CD4-positive, alpha-beta T cell treated with Interleukin-17A for 4 hours (primary cell): Measurements from ENCODE around the gene MED13L.

ENCODE experiments used
- DNase-seq: peaks from one replicate; pipeline ENCODE4 v3.0.0-alpha.2; 2020; ENCODE audit warnings: mixed read lengths

The MED13L gene

DNA sequence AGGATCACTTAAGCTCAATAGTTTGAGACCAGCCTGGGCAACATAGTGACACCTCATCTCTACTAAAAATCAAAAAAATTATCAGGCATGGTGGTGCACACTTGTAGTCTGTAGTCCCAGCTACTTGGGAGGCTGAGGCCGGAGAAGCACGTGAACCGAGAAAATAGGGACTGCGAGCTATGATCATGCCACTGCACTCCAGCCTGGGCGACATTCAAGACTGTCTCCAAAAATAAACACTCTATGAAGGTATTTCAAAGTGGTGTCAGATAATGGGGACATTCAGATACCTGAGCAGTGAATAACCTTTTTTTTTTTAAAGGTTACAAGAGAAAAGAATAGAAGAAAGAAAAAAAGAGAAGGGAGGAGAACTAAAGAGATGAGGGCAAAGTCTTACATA lies 98.1 kb downstream of the MED13L start:
- DNase-seq, result no peak

DNA sequence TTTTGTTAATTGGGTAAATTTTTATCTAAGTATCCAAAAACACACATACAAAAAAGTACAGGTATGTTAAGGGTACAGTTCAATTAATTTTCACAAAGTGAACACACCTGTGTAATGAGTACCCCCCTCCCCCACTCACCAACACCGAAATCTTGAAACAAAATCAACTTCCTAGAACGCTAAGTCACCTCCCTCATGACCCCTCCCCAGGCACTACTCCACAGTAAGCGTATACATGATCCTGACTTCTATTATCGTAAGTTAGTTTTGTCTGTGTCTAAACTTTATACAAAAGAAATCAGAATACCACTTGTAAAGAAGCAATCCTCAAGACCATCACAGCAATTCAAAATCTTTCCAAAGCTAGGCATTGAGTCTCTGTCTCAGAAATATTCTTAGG lies 100.5 kb downstream of the MED13L start:
- DNase-seq, result no peak

- DNase-seq, result no peak
These were observed 102.6 kb downstream of the MED13L start for GRCh38 chr12:116174904-116175303.

DNA sequence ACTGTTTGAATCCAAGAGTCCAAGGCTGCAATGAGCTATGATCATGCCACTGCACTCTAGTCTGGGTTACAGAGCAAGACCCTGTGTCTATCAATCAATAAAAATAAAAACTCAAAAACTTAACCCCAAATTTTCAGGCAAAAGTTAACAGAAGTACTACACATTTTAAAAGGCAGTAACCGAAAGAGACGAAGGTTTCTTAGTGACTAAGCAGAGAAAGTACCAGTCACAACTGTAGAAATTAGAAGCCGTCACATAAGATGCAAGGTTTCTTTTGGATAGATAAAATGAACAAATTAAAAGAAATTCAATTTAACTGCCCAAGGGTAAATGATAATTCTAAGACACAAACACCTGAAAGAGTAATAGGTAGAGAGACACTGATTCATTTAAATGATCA lies 103.5 kb downstream of the MED13L start:
- no peak for DNase-seq

GRCh38 chr12:116172224-116172849 lies 105.2 kb downstream of the MED13L start:
- DNase-seq, result peak; percentile 51

GRCh38 chr12:116171549-116171948 lies 105.9 kb downstream of the MED13L start:
- DNase-seq, result no peak

GRCh38 chr12:116169071-116169470 lies 108.4 kb downstream of the MED13L start:
- DNase-seq, result no peak

DNA sequence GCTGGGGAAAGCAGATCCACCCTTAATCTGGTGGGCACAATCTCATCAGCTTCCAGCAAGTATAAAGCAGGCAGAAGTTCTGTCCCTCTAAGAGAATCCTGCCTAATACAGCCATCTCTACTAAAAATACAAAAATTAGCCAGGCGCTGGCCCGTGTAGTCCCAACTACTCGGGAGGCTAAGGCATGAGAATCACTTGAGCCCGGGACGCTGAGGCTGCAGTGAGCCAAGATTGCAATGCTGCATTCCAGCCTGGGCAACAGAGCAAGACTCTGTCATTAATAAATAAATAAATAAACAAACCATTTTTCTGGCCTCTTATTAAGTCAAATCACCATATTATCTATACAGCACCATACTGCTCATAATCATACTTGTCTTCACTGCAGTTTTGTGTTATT lies 111.2 kb downstream of the MED13L start:
- DNase-seq, result no peak

DNA sequence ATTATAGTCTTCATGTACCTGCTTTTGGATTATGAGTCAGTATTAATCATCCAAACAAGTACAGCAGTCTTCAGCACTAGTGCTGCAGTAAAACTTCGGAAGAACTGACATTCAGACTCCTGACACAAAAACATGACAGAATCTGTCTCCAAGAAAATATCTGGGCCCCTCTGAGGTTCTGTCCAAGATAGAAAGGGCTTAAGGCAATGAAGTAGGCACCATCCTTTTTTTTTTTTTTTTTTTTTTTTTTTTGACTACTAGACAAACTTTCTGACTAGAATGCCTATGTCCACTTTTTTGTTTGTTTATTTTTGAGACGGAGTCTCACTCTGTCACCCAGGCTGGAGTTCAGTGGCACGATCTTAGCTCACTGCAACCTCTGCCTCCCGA lies 112.5 kb downstream of the MED13L start:
- DNase-seq, result no peak

GRCh38 chr12:116164250-116165035 lies 113.0 kb downstream of the MED13L start:
- no peak for DNase-seq

DNA sequence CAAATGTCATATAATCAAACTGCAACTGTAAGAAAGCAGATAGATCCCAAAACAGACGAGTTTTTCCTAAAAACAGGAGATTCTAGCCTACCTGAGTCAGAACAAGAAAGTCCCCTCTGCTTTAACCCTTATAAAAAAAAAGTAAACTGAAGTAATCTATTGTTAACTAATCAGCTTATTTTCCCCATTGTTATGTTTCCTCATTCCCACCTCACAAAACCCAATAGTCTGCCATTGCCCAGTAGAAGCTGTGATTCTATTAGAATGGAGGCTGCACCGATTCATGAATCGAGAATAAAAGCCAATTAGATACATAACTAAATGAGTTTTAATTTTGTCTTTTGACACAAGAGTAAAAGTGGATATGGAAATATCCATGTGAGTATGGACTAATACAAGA lies 115.4 kb downstream of the MED13L start:
- no peak for DNase-seq

GRCh38 chr12:116161588-116161987 lies 115.9 kb downstream of the MED13L start:
- no peak for DNase-seq

DNA sequence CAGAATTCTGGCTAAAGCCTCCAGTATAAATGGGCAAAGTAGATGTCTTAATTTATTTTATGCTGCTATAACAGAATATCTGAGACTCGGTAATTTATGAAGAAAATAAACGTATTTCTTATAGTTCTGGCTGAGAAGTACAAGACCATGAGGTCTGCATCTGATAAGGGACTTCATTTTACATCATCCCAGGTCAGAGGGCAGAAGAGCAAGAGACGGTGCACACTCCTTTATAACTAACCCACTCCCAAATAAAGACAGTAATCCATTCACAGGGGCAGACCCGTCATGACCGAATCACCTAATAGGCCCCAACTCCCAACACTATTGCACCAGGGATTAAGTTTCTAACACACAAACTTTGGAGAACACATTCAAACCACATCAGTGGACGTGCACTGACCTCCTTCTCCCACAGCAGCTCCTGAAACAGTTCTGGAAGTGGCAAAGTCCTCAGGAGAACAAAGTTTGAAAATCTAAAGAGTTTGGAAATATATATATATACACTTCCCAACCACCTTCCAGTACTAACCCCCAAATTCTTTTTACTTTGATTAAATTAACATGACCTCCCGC lies 116.5 kb downstream of the MED13L start:
- no peak for DNase-seq

DNA sequence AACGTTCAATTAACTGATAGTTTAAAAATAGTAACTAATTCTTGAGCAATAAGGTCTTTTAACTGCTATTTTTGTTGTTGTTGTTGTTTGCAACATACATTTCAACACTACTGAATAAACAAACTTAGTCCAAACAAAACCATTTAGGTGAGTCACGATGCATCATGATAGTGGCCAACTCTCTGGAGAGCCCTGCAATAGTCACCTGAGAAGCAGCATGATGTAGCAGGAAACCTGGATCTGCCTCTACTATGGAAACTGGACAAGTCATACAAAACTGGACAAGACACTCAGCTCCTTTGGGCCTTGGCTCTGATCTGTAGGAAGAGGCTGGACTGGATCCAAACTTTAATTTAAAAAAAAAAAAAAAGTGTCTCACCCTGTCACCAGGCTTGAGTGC lies 117.3 kb downstream of the MED13L start:
- no peak for DNase-seq

GRCh38 chr12:116159593-116160200 lies 117.8 kb downstream of the MED13L start:
- DNase-seq, result no peak

DNA sequence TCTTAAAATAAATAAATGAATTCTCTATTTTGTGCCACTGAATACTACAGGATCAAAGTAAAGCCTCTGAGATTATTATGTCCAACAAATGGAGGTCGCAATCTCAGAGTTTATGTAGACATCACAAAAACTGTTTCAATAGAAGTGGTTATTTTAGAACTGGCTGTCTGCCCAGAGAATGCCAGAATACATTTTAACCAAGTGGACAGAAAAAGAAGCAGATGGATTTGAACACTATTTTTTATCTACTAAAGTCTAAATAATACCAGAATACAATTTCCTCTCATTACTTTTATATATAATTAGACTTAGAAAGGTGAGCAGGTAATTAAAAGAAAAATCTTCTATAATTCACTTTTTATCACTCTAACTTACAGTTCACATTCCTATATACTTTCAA lies 118.3 kb downstream of the MED13L start:
- DNase-seq, result no peak

DNA sequence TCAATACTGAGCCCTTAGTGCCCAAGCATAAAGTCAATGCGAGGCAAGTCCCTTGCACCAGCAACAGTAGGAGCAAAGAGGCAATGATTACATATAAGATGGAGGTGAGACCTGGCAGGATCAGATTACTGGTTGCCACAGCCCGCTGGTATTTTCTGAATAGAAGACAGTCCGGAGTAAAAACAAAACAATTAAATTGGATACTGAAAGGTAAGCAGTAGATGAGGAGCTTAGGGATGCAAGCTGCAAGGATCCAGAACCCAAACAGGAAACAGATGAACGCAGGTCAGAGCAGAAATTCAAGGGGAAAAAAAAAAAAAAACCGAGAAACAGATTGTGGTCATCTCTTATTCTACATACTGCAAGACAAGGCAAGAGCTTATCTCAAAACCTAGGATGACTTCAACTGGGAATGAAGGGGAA lies 119.6 kb downstream of the MED13L start:
- DNase-seq, result no peak

DNA sequence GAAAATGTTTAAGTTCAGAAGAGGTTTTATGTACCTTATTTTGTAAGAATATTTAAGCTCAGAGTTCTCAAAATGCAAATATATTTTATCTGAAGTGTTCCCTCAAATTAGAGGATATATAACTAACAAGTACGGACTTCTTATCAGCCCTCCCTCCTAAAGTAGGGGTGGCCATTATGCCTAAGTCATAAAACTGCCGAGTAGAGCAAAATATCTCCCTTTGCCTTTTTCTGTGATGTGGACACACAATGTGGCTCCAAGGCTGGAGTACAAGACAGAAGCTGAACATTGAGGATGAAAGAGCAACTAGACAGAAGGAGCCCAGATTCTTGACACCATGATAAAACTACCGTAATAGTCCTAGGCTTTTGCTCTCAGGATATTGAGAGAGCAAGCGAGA lies 120.9 kb downstream of the MED13L start:
- no peak for DNase-seq

DNA sequence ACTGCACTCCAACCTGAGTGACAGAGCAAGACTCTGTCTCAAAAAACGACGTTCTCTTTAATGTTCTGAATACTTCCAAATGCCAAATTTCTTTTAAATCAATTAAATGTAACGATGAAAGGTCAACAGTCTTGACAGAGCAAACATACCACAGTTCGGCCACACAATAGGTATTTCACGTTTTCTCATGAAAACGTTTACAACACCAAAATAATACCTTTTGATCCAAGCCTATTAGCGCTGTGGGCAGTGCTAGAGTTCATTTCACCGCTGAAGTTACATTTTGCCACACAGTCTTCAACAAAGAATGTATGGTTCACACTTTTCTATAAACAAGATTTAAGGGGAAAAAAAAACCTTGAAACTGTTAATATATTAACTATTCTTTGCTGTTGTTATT lies 122.1 kb downstream of the MED13L start:
- DNase-seq, result no peak

DNA sequence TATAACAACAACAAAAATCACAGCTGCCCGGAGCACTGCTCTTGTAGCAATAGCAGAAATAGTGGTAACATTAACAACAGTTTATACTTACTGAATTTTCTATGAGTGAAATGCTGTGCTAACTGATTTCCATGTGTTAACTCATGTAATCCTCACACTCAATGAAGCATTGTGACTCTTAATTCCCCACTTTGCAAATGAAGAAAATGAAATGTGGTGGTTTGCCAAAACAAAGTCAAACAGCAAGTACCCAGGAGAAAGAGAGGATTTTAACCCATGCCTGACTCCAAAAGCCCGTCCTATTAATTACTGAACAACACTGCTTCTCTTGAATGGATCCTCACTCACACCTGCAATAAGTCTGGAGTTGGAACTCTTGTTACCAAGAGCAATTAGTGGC lies 123.5 kb downstream of the MED13L start:
- no peak for DNase-seq

DNA sequence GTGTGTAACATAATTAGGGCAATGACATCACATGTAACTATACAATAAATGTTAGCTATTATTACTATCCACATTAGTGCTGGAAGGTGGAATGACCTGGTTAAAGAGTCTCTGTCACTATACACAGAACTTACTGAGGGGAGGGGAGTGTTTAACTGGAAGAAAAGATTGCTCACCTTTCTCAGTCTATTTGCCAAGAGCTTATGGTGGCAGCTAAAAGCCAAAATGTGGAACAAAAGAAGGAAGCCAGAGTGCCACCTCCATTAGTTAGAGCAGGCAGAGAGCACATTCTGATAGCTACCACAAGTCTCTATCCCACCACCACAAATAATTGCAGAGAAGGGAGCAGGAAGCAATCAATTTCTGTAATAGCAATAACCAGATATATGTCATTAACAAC lies 124.4 kb downstream of the MED13L start:
- no peak for DNase-seq

DNA sequence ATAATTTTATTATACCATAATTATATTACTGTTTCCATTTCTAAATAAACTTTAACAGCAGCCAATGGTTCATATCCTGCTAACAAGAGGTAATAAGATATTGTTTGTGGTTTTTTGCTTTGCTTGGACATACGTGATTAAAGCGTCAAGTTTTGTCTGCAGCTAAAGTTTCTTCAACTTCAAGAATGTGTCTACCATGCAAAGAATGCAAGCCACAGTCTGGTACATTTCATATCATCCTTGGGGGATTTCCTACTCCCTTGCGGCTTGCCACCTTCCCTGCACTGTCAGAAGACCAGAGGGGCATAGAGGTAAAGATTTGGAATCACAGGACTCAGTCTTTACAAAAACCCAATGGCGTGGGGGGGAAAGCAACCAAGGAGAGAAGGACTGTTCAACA lies 125.2 kb downstream of the MED13L start:
- DNase-seq, result no peak

DNA sequence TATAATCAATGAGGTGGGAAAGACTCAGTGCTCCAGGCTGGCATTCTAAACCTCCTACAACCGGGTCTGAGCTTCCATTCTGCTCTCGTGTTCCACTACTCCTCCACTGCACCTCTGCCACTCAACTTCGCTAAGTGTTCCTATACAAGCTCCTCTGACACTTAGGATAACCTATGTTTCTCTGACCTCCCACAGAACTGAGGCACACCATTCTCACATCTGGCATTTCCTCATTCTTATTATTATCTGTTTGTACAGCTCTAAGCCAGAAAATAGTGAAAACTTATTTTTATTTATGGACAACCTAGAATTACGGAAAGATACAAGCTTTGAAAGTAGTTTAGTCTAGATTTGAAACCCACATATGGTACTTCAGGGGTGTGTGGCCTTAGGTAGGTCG lies 127.0 kb downstream of the MED13L start:
- no peak for DNase-seq

- no peak for DNase-seq
These were observed 127.5 kb downstream of the MED13L start for GRCh38 chr12:116150001-116150400.
